Ovary (tissue), 3 donors: Measurements from ENCODE around the gene URI1.

ENCODE experiments used
- CTCF ChIP-seq, 3 donors: fragments of 450-650 bp in 2 of 3; fragments of 200-600 bp in 1 of 3; IDR thresholded peaks; one replicate each; pipeline versions ENCODE4 v1.5.1 to v1.8.0; 2016 to 2022; ENCODE audit warnings: antibody characterized with exemption in 3 of 3, mild to moderate bottlenecking in 1 of 3
- POLR2A ChIP-seq: fragments of 450-650 bp; IDR thresholded peaks from one replicate; pipeline ENCODE4 v1.6.1; 2017; ENCODE audit warnings: antibody characterized with exemption, mild to moderate bottlenecking, moderate library complexity
- donor health status: DM: no; HTN: no; CAD: no.

- TF ChIP-seq CTCF (IDR thresholded peaks at IDR 0.05) (no peak), POLR2A (no peak)
Measured at GRCh38 chr19:29971648-29972047, 29.6 kb downstream of the URI1 start.
